ENCODE data around the gene LIMK2.
"Not testable (repeated sequence)": the region's sequence is repeated elsewhere in the genome, so short reads cannot be mapped to it uniquely, and the experiment has no call there.

LIMK2 gene

DNA sequence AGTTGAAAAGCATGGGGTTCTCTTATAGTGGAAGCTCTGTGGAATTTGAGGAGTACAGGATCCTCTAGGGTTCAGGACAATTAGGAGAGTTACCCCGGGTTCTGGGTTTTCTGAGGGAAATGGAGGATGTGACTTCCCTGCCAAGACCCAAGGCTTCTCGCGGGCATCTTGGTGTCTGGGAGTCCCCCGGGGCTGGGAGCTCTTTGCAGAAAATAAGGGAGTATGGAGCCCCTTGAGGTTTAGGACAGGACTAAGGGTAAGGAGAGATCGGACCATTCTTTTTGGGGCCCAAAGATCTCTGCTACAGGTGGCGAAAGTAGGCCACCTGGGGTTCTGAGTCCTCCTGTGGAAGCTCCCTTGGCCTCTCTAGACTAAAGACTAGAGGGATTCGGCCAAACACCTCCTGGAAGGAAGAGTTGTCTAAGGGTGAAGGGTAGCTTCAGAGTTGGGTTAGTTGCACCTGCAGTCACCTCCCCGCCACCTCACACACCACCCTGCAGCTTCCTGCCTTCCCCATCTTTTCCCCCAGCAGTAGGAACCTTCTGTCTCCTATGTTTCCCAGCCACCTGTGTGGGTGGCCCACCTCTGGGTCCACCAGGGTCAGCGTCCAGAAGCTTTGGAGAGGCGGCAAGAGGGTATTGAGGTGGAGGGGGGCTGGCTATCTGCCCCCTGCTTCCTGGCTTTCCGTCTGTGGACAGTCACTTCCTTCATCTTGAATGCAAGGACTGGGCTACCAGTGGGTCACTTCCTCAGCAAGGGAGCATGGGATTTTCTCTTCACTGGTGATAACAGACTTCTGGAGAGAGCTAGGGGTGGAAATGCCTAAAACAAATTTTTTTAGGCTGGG is 908 bp downstream of the LIMK2 start:
- no peak for DNase-seq

DNA sequence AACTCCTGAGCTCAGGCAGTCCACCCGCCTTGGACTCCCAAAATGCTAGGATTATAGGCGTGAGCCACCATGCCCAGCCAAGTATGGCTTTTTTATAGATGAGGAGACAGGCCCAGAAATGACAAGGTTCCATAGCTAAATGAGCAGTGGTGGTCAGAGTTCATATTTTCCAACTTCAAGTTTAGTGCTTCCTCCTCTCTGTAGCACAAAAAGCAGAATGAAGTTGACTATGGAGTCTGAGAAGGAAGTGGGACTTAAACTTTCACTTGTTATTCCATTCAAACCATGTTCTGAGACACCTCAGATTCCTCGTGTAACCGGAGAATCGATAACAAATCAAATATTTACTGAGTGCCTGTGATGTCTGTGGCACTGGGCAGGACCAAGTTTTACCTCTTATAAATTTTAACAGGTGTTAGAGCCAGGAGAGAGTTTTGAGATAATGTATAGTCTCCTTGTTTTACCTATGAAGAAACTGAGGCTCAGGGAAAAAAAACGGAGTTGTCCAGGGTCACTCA is 3.0 kb downstream of the LIMK2 start:
- no peak for DNase-seq

DNA sequence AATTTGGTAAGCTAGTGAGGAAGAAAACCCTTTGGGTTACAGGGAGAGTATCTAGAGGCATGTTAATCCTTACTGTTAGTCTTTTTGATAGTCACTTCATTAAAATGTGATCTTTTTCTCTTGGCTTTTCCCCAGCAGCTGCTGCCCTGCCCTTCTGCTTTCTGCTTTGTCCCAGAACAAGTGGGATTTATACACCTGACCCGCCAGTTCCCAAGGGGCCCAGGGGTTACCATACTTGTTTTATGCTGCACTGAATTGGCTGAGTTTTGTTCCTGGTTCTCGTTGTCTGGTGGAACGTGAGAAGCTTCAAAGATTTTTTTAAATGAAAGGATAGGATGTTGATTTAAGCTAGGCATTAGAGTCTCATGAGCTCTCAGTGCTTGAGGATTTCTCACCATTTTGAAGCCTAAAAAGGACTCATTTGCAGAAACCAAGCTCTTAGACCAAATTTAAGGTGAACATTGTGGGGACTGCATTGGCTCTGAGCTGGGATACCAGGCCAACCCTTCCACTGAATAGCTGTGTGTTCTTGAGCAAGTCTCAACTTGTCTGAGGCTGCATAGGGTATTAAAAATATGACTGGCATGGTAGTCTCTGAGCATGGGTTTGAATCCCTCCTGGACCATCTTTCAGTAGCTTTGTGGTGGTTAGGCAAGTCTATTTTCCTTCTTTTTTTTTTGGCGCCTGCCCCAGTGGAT is 6.6 kb downstream of the LIMK2 start:
- DNase-seq: no peak

DNA sequence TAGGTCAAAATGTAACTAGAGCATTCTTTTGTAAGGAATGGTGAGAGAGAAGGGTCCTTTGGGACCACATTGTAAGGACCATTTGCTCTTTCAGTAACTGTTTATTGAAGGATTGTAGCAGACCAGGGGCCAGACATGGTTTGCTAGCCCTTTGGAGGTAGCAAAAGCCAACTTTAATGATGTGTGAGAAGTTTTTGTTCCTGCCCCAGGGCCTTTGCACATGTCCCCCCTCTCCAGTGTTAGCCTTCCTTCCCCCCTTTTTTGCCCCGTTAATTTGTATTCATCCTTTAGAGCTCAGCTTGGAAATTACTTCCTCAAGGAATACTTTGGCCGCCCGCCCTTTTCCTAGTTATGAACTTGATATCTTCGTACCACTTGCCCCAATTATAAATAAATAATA is 9.0 kb downstream of the LIMK2 start:
- DNase-seq: no peak

DNA sequence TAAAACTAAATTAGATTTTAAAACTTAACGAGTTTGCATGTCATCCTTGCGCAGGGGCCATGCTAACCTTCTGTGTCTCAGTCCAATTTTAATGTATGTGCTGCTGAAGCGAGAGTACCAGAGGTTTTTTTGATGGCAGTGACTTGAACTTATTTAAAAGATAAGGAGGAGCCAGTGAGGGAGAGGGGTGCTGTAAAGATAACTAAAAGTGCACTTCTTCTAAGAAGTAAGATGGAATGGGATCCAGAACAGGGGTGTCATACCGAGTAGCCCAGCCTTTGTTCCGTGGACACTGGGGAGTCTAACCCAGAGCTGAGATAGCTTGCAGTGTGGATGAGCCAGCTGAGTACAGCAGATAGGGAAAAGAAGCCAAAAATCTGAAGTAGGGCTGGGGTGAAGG is 10.6 kb downstream of the LIMK2 start:
- no peak for DNase-seq

DNA sequence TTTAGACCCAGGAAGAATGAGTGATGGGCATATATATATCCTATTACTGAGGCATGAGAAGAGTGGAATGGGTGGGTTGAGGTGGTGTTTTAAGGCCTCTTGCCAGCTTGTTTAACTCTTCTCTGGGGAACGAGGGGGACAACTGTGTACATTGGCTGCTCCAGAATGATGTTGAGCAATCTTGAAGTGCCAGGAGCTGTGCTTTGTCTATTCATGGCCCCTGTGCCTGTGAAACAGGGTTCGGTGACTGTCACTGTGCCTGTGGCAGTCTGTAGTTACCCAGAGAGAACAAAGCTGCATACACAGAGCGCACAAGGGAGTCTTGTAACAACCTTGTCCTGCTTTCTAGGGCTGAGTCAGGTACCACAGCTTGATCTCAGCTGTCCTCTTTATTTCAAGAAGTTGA is 11.7 kb downstream of the LIMK2 start:
- DNase-seq: no peak

DNA sequence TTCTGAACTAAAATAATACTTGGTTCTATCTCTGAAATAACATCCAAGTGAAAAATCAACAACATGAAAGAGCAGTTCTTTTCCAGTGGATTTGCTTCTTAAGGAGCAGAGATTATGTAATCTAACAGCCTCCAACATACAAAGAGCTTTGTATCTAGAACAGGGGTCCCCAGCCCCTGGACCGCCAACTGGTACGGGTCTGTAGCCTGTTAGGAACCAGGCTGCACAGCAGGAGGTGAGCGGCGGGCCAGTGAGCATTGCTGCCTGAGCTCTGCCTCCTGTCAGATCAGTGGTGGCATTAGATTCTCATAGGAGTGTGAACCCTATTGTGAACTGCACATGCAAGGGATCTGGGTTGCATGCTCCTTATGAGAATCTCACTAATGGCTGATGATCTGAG is 12.6 kb downstream of the LIMK2 start:
- not testable (repeated sequence) for DNase-seq

DNA sequence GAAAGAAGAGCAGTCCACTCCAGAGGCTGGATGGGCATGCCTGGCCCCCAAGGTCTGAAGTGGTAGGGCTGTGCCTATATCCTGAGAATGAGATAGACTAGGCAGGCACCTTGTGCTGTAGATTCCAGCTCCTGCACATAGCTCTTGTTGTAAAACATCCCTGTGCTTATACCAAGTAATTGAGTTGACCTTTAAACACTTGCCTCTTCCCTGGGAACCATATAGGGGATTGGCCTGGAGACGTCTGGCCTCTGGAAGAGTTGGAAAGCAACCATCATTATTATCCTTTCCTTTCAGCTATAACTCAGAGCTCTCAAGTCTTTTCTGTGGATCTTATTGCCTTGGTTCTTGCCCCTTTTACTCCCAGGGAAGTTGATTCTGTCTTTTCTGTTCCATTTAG is 15.1 kb downstream of the LIMK2 start:
- no peak for DNase-seq

DNA sequence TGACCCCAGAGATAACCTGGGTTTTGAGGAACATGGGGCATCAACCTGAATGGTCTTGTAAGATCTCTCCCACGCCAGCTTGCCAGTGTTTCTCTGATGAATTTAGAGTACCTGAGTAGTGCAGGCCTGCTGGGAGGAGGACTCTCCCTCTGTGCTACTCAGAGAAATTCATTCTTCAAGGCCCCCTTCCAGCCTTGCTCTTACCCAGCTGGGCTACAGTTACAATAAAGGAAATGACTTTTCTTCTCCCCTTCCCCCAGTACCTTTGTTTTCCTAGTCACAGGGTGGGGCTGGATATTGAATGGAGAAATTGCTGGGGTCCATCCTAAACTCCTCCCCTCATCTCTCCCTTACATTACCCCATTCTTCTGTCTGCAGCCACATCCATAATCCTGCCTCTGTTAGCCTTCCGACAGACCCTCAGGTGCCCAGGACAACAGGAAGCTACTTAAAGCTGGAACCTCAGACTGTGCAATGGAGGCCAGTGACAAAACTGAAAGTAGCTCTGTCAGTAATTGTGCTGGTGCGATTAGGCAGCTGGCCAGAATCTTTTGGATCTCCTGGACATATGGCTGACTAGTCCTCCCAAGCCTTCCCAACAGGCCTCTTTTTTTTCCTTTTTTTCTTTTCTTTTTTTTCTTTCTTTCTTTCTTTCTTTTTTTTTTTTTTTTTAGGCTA is 17.4 kb downstream of the LIMK2 start:
- no peak for DNase-seq

DNA sequence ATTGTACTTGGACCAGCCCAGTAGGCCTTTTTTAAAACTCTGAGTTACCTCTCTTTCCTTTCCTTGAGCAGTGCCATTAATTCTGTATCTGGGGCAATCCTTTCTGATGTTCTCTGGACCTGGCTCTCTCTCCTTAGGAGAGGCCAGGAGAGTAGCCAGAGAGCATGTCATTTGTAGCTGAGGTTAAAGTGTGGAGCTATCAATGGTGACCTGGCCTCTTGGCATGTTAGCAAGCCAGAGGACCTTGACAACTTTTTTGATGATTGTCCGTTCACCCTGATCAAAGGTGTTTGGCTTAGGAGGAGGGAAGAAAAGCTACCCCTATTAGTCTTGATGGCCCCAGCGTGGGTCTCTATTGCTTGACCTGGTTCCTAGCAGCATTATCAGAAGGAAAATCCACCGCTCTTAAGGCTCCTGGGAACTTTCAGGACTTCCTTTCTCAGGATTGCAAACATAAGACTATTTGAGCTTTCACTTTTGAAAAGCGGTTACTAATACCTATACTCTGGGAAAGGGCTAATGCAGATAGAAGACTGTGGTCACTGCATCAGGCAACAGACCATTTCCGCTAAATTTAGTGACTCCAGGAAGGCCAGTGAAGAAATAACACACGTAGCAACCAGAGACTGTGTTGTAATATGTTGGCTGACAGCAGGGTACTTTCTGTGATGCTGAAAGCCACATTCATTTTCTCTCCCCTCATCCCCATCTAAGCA is 18.2 kb downstream of the LIMK2 start:
- peak; percentile 28 to 63 for DNase-seq

DNA sequence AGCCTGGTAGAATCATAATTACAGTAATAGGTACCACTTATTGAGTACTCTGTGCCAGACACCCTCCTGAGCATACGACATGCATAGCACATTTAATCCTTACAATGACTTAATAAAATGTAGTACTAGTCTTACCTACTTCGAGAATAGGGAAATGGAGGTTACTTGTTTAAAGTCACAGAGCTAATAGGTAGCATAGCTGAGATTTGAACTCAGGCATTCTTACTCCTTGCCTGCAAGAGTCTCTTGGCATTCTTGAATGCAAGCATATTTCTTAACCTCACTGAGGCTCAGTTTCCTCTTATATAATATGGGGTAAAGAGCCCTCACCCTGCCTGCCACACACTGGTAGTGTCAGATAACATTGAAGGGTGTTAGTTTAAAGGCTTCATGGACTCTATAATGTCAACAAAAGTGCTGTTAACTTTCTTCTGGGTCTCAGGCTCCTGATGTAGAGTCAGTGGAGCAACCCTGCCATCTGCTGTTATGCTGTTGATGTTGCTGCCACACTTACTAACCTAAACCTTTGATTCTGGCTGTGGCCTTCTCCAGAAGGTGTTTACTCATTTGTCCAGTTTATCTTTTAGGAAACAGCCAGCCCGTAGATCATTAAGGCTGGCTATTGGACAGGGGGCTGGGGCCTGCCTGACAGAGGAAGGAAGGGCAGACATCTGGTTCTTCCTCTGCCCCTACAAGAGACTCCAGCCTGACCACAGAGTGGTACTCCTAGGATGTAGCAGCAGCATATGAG is 18.9 kb downstream of the LIMK2 start:
- peak; percentile 70 to 73 for DNase-seq

DNA sequence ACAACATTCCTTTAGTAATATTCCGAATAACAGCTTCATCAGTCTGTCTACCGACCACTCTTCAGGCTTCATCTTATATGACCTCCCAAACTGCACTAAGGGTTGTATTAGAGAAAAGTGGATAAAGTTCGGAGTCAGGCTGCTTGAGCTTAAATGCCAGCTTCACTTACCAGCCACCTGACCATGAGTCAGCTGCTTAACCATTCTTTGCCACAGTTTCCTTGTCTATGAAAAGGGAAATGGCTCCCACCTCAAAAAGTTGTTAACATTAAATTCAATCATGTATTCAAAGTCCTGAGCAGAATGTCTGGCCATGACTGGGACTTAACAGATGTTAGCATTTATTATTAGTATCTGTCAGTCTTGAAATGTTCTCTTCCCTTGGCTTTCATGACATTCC is 20.9 kb downstream of the LIMK2 start:
- DNase-seq: no peak

DNA sequence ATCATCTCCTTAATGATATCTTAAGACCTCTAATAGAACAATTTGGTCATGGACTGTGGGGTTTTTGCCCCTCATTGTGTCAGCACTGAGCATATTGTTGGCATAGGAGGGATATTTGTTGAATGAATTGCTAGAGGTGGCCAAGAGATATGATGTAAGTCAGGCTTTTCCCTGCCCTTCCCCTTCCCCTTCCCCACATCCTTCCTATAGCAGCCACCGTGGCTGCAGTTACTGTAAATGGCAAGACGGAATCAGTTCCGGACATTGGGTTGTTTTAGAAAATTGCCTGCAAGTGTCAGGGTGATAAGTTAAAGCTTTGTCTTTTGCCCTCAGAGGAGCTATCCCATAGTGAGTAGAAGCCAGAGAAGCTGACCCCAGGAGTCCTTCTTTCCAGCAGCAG is 23.0 kb downstream of the LIMK2 start:
- peak in 1 of 2 donors; percentile 27 for DNase-seq

DNA sequence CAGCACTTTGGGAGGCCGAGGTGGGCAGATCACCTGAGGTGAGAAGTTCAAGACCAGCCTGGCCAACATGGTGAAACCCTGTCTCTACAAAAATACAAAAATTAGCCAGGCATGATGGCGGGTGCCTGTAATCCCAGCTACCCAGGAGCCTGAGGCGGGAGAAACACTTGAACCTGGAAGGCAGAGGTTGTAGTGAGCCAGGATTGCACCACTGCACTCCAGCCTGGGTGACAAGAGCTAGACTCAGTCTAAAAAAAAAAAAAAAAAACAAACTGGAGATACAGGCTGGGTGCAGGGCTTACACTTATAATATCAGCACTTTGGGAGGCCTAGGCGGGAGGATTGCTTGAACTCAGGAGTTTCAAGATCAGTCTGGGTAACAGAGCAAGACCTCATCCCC is 23.9 kb downstream of the LIMK2 start:
- DNase-seq: not testable (repeated sequence)

DNA sequence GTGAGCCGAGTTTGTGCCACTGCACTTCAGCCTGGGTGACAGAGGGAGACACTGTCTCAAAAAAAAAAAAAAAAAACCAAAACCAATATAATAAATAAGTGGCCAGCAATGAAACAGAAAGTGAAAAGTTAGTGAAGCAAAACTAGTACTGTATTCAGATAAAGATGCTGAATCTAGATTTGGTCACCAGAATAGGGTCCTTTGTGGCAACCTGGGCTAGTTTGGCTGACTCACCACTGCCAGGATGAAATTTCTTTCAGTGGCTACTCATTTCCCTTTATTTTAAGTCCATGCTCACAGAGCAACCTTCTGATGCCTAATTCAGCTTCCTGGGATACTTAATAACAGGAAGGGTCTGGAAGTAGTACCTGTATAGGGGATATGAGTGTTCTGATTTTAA is 26.0 kb downstream of the LIMK2 start:
- DNase-seq: no peak

DNA sequence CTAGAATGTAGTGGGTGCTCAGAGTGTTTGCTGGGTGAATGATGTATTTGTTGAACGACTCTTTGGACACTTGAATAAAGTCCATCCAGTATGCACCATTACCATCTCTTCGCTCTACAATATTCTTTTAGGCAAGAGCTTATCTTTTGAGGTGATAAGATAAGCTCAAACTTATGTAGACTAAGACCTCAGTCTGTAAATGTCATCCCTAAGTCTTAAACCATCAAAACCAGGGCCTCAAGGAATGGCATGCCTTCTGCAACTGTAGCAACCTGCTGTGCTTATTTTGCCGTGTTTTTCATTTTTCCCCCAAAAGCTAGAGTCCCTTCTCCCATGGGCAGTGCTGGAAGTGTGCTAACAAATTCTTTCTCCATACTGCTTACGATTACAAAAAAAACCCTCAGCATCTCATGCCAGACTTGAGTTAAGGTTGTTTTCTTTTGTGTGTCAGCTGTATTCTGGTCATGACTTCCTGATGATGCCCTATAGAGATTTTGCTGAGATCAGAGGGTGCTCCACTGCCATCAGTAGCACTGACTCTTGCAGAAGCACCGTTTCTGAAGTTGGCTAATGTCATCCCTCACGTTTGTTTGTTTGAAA is 27.8 kb downstream of the LIMK2 start:
- no peak for DNase-seq

DNA sequence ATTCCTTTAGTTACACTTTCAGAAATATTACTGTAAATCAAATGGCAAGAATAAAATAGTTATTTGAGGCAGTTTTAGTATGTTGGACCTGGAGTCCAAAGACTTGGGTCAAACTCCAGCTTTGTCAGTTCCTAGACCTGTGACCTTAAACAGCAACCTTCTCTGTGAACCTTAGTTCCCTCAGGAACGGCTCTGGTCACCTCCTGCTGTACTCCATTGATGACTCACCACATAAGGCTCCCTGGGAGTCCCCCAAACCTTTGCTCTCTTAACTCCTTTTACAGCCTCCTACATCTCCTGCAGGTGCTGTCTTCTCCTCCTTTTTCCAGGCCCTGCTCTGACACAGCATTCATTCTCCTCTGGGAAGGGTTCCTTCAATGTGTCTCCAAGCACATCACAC is 29.1 kb downstream of the LIMK2 start:
- no peak for DNase-seq

DNA sequence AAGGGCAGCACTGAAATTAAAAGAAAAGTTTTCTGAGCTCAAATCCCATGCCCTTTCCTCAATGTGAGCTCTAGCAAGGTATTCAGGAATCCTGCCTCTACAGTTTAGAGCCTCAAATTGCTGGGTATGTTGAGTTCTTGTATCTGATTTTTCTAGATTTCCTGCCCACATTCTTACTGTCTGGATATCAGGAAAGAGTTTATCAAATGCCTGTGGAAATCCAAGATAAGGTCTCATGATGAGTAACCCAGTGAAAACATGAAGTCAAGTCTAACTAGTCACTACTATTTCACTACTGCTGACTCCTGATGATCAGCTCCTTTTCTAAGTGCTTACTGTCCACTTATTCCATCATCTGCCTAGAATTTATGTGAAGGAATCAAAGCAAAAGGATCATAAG is 29.8 kb downstream of the LIMK2 start:
- no peak for DNase-seq

DNA sequence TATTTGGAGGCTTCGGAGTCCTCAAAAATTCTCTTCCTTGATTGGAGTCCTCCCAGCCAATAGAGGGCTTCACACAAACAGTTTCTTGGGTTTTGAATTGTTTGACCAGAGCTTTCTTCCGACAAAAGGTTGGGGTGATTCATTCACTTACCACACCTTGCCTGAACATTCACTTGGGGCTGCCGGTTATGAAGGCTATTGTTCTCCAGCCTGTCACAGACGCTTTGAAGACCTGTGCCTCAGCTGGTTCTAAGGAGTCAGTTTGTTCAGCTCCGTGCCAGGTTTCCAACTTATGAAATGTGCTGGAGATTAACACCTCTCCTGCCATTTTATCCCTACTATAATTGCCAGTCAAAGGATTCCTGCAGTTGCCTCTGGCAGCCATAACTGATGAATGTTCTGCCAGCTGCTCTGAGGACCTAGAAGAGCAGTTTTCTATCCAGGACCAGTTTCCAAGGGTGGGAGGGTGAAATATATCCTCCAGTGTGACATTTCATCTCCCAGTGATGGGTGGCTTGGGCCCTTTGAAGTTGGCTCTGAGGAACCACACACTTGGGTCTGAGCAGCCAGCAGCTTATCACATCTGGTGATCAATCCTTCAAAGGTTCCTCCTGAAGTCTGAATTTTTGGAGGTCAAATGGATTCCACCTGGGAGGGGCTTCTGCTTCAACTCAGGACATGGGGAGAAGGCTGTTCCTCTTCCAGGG is 31.4 kb downstream of the LIMK2 start:
- DNase-seq: no peak

DNA sequence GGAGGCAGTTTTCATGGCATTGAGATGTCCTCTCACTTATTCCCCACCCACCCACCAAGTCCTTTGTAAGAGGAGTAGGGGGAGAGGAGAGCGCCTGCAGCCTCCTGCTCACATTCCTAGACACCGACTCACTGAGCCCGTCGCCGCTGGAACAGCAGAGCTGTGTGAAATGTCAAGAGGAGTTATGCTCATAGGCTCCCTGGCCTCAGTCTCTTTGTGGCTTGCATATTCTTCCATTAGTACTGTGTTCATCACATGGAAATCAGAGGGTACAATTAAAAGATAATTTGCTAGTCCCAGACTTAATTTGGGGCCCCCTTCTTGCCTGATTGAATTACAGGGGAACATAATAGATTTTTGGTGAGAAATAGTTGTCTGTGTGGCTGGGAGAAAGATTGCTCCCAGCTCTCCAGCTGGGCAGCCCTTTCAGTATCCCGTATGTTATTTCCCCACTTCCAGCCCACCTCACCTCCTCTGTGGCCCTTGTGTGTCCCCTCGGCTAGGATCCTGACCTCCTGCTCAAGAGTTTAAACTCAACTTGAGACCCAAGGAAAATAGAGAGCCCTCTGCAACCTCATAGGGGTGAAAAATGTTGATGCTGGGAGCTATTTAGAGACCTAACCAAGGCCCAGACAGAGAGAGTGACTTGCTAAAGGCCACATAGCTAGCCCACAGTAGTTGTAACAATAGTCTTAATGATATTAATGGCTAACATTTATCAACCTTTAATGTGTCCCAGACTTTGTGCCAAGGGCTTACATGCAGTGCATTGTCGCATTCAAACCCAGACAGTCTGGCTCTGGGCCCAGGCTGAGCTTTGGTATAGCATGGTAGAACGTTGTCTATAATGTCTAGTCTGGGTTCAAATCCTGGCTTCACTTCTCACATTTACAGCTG is 32.2 kb downstream of the LIMK2 start:
- no peak for DNase-seq
